SU-DHL-6 (cell line): Measurements from ENCODE around the gene CACNB2.

Experiments used
- EZH2phosphoT487 ChIP-seq: fragments of 200-600 bp; sonication (generic), shearing (Covaris generic); conservative IDR thresholded peaks from 2 replicates; pipeline ENCODE4 v1.6.1; 2018; ENCODE audit warnings: mild to moderate bottlenecking, antibody characterized with exemption, low read length, moderate library complexity, mixed read lengths
- TF ChIP-seq, protein P1 (sequence below): fragments of 200-600 bp; sonication (generic); IDR thresholded peaks from one replicate; pipeline ENCODE4 v1.5.1; 2017; ENCODE audit warnings: antibody characterized with exemption, mild to moderate bottlenecking, low read length, moderate library complexity; ENCODE audit not compliant: insufficient read depth, poor library complexity, severe bottlenecking

- TF ChIP-seq, protein P1, sequence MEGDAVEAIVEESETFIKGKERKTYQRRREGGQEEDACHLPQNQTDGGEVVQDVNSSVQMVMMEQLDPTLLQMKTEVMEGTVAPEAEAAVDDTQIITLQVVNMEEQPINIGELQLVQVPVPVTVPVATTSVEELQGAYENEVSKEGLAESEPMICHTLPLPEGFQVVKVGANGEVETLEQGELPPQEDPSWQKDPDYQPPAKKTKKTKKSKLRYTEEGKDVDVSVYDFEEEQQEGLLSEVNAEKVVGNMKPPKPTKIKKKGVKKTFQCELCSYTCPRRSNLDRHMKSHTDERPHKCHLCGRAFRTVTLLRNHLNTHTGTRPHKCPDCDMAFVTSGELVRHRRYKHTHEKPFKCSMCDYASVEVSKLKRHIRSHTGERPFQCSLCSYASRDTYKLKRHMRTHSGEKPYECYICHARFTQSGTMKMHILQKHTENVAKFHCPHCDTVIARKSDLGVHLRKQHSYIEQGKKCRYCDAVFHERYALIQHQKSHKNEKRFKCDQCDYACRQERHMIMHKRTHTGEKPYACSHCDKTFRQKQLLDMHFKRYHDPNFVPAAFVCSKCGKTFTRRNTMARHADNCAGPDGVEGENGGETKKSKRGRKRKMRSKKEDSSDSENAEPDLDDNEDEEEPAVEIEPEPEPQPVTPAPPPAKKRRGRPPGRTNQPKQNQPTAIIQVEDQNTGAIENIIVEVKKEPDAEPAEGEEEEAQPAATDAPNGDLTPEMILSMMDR: no peak
- TF ChIP-seq EZH2phosphoT487: no peak
These were observed 297.3 kb downstream of the CACNB2 start for GRCh38 chr10:18437486-18437885.
